Measurements from ENCODE around the gene WDR27.
"Not testable (repeated sequence)": the region's sequence is repeated elsewhere in the genome, so short reads cannot be mapped to it uniquely, and the experiment has no call there.

The WDR27 gene

DNA sequence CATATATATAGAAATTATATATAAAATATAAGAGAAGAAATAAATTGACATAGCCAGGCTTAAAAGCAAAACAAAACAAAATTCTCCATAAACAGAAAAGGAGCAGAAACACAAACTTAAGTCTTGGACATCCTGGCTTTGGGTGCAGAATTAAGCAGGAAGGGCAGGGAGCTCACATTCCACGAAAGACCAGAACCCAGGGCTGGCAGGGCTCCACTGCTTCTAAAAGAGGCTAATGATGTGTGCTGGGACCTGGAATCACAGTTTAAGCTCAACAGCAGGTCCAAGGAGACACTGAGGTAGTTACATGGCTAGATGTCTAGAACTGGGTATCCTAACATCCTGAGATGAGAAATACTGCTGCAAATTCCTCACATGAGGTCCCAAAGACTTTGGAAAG is 210.3 kb downstream of the WDR27 start:
- in situ Hi-C loops (cut with MboI; ENCODE audit: low sequenced_read_pairs): no loop called here

- in situ Hi-C loops (cut with MboI; ENCODE audit: low sequenced_read_pairs): no loop called here
These were observed 211.0 kb downstream of the WDR27 start for GRCh38 chr6:169490830-169491229.

GRCh38 chr6:169490246-169490641 is 211.6 kb downstream of the WDR27 start:
- in situ Hi-C loops (cut with MboI; ENCODE audit: low sequenced_read_pairs): no loop called here

- in situ Hi-C loops (cut with MboI; ENCODE audit: low sequenced_read_pairs): no loop called here
These were observed 212.1 kb downstream of the WDR27 start for GRCh38 chr6:169489563-169490245.

DNA sequence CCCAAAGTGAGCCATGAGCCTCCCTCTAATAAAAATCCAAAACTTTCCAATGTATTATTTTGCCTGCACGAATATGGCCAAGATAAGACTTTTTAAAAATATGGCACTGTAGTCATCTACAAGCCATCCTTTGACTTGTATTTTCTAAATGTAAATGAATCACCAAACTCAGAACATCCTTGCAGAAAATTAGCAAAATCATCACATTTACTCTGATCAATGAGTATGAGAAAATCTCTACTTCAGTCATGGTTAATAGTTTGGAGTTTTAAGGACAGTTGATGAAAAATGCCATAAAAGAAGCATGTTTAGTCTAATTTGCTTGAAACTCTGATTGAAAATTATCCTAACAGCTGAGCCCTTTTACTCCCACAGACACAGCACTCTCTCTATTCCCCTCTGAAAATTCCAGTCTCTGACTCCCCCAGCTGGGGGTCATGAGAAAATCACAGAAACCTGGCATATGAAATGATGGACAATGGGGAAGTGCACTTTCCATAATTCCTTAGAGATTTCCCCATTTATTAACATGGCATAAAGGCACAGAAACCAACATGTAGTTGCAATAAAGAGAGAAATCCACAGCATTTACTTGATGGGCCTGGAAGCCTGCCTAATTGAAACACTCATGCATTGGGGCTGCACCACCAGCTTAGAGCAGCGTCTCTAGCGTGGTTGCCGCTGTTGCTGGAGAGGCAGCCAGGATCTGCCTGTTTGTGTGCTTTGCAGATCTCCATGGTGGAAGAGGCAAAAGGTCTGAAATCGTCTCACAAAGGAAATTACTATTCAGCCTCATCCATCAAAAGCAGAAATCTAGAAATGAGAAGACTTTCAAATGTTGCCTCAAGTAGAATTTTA is 214.0 kb downstream of the WDR27 start:
- in situ Hi-C loops (cut with MboI; ENCODE audit: low sequenced_read_pairs): no loop called here

GRCh38 chr6:169479783-169480495 is 221.9 kb downstream of the WDR27 start:
- in situ Hi-C loops (cut with MboI; ENCODE audit: low sequenced_read_pairs): no loop called here

DNA sequence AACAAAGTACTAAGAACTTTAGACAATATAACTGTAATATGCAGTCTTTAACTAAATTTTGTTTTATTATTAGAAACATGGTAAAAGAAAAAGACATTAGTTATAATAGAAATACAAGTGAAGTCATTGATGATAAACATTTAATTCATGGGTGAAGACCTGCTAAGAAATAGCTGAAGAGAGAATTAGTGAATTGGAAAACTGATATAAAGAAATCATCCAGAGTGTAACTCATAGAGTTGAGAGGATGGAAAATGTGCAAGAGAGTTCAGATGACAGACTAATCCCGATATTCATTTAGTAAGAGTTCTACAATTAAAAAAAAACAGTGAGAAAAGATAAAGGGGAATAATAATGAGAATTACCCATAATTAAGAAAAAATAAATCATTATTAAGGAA is 227.5 kb downstream of the WDR27 start:
- in situ Hi-C loops (cut with MboI; ENCODE audit: low sequenced_read_pairs): no loop called here

- in situ Hi-C loops (cut with MboI; ENCODE audit: low sequenced_read_pairs): no loop called here
These were observed 228.2 kb downstream of the WDR27 start for GRCh38 chr6:169473663-169474062.

GRCh38 chr6:169472786-169473416 is 228.9 kb downstream of the WDR27 start:
- in situ Hi-C loops (cut with MboI; ENCODE audit: low sequenced_read_pairs): no loop called here

- in situ Hi-C loops (cut with MboI; ENCODE audit: low sequenced_read_pairs): no loop called here
These were observed 231.0 kb downstream of the WDR27 start for GRCh38 chr6:169470790-169471189.

GRCh38 chr6:169469028-169469427 is 232.8 kb downstream of the WDR27 start:
- in situ Hi-C loops (cut with MboI; ENCODE audit: low sequenced_read_pairs): no loop called here

DNA sequence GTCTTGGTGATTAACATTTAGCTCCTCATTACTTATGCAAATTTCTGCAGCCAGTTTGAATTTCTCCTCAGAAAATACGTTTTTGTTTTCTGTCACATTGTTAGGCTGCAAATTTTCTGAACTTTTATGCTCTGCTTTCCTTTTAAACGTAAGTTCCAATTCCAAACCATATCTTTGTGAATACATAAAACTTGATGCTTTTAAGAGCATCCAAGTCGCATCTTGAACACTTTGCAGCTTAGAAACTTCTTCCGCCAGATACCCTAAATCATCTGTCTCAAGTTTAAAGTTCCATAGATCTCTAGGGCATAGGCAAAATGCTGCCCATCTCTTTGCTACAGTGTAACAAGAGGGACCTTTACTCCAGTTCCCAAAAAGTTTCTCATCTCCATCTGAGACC is 234.1 kb downstream of the WDR27 start:
- in situ Hi-C loops (cut with MboI; ENCODE audit: low sequenced_read_pairs): not testable (repeated sequence)

GRCh38 chr6:169466256-169466655 is 235.6 kb downstream of the WDR27 start:
- in situ Hi-C loops (cut with MboI; ENCODE audit: low sequenced_read_pairs): not testable (repeated sequence)

GRCh38 chr6:169457762-169458161 is 244.1 kb downstream of the WDR27 start:
- in situ Hi-C loops (cut with MboI; ENCODE audit: low sequenced_read_pairs): no loop called here

GRCh38 chr6:169456840-169457239 is 245.0 kb downstream of the WDR27 start:
- in situ Hi-C loops (cut with MboI; ENCODE audit: low sequenced_read_pairs): no loop called here

GRCh38 chr6:169455470-169455869 is 246.4 kb downstream of the WDR27 start:
- in situ Hi-C loops (cut with MboI; ENCODE audit: low sequenced_read_pairs): no loop called here

- in situ Hi-C loops (cut with MboI; ENCODE audit: low sequenced_read_pairs): no loop called here
These were observed 247.0 kb downstream of the WDR27 start for GRCh38 chr6:169454872-169455204.

GRCh38 chr6:169454204-169454871 is 247.5 kb downstream of the WDR27 start:
- in situ Hi-C loops (cut with MboI; ENCODE audit: low sequenced_read_pairs): no loop called here

- in situ Hi-C loops (cut with MboI; ENCODE audit: low sequenced_read_pairs): no loop called here
These were observed 248.8 kb downstream of the WDR27 start for GRCh38 chr6:169452869-169453620.
